ENCODE results near the gene TMEM131L. TPM values are rescaled to one million over a fixed set of nuclear protein-coding genes. Genes with fewer than 3 reads are reported as not detected.
"Not testable (repeated sequence)": the region's sequence is repeated elsewhere in the genome, so short reads cannot be mapped to it uniquely, and the experiment has no call there.

Gene TMEM131L
- total RNA-seq, 3 donors from 2014 or later = 5.9 to 9.8 (median 6.7) TPM

- no peak for ATAC-seq
- no peak overlapping the region for H3K4me3 ChIP-seq
These were observed 129.9 kb downstream of the TMEM131L start for GRCh38 chr4:153595894-153596601.

GRCh38 chr4:153602758-153603157, 136.6 kb downstream of the TMEM131L start:
- Histone ChIP-seq H3K4me1 (ENCODE audit: low read depth) (no peaks in the 10 kb centered on the region), H3K4me3 (no peak overlapping the region), H3K36me3 (ENCODE audit: low read depth) (no peaks in the 10 kb centered on the region), H3K9me3 (no peaks in the 10 kb centered on the region)
- TF ChIP-seq CTCF (IDR thresholded peaks at IDR 0.05) = no peak
- ATAC-seq (no peak), DNase-seq (no peak)
- intact Hi-C loops (cut with DNase I, micrococcal nuclease) = no loop called here

More at GRCh38 chr4:153595894-153596601, 129.9 kb downstream of the TMEM131L start:
- Histone ChIP-seq H3K36me3 (ENCODE audit: low read depth) (no peaks in the 10 kb centered on the region), H3K4me1 (ENCODE audit: low read depth) (no peaks in the 10 kb centered on the region), H3K9me3 (no peaks in the 10 kb centered on the region)
- no peak for TF ChIP-seq CTCF (IDR thresholded peaks at IDR 0.05)
- intact Hi-C loops (cut with DNase I, micrococcal nuclease) = no loop called here
- DNase-seq = no peak

DNA sequence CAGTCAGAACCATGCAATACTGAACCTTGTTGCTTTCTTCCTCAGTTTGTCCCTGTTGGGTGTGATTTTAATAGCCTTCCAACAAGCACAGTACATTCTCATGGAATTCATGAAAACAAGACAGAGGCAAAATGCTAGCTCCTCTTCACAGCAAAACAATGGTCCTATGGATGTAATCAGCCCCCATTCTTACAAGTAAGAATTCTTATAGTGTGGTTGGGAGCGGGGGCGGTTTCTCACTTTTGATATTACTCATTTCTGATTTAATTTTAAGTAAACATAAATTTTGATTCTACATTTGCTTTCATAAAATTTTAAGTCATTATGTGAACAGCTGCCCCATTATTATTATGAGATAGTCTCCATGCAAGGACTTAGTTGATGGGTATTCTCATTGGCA, 137.1 kb downstream of the TMEM131L start:
- intact Hi-C loops (cut with DNase I, micrococcal nuclease) = no loop called here
- H3K36me3 ChIP-seq (ENCODE audit: low read depth) = no peaks in the 10 kb centered on the region
- ATAC-seq = no peak
- no peak overlapping the region for H3K4me3 ChIP-seq
- no peak for TF ChIP-seq CTCF (IDR thresholded peaks at IDR 0.05)
- H3K9me3 ChIP-seq = no peaks in the 10 kb centered on the region
- no peak for DNase-seq
- no peaks in the 10 kb centered on the region for H3K4me1 ChIP-seq (ENCODE audit: low read depth)

- ATAC-seq = no peak
- H3K4me3 ChIP-seq = no peak overlapping the region
- no peak for TF ChIP-seq CTCF (IDR thresholded peaks at IDR 0.05)
- H3K36me3 ChIP-seq (ENCODE audit: low read depth) = no peaks in the 10 kb centered on the region
- no peak for DNase-seq
- H3K4me1 ChIP-seq (ENCODE audit: low read depth) = no peaks in the 10 kb centered on the region
- no peaks in the 10 kb centered on the region for H3K9me3 ChIP-seq
- intact Hi-C loops (cut with DNase I, micrococcal nuclease) = no loop called here
These were observed 137.7 kb downstream of the TMEM131L start for GRCh38 chr4:153603835-153604234.

- H3K4me1 ChIP-seq (ENCODE audit: low read depth); intact Hi-C loops (cut with DNase I, micrococcal nuclease); H3K4me3 ChIP-seq; H3K9me3 ChIP-seq; ATAC-seq; H3K36me3 ChIP-seq (ENCODE audit: low read depth); DNase-seq: not testable (repeated sequence)
These were observed 142.9 kb downstream of the TMEM131L start for GRCh38 chr4:153609070-153609469.

DNA sequence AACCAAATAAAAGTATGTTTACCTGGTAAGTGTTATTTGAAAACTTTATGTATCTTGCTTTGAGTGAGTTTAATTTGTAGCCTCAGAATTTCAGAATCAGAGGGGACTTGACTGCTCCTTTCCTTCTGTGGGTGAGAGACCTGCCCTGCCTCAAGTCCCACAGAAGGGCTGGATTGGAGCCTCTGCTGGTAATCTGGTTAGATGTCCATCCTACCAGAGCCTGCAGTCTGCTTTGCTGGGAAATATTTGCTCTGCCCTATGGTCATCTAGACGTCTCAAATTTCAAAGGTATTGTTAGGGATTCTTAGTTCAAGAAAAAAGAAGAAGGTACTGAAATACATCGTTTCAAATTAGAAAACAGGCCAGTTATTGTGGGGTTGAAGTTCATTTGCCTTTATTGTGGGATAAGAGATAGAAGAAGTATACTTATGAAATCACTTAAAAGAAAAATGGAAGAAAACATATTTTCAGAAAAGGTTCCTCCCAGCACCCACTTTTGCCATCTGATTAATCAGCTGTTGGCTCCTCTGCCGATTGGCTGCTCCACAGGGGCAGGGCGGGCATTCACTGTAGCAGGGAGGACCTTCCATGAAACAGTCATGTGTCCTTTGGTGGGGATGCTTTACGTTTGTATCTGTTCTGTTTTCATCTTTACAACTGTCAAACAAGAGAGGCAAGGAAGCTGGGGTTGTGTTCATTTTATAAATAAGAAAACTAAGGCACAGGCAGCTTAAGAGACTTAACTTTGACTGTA, 144.6 kb downstream of the TMEM131L start:
- no peaks in the 10 kb centered on the region for H3K36me3 ChIP-seq (ENCODE audit: low read depth)
- H3K4me1 ChIP-seq (ENCODE audit: low read depth) = no peaks in the 10 kb centered on the region
- no peaks in the 10 kb centered on the region for H3K9me3 ChIP-seq
- DNase-seq (no peak), ATAC-seq (no peak)
- no peak overlapping the region for H3K4me3 ChIP-seq
- intact Hi-C loops (cut with DNase I, micrococcal nuclease) = no loop called here
- TF ChIP-seq CTCF (IDR thresholded peaks at IDR 0.05) = no peak

All from mucosa of descending colon (tissue), 3 donors.